K562 (cell line): Measurements from ENCODE around the gene STOX1. TPM values are rescaled to one million over a fixed set of nuclear protein-coding genes. Genes with fewer than 3 reads are reported as not detected.

Source experiments
- ATAC-seq: fragments of 200-7000 bp; cut with Tn5 transposase; 3 replicates; pipeline ENCODE4 v1.9.1; 2020; ENCODE audit warnings: moderate library complexity
- BruUV-seq: library from RNA; stranded (reverse); fragments of 400-500 nt; replicated peaks from 2 replicates; lab custom pipeline; 2021; lab: Mats Ljungman, UMichigan
- CTCF ChIA-PET: fragments of 300-600 bp; formaldehyde crosslinking; extraction: SDS; loops from one replicate; lab custom pipeline; 2021; ENCODE audit warnings: low intra/inter-chr PET ratio; lab: Yijun Ruan, JAX
- POLR2A ChIA-PET: fragments of 300-600, 350-650 bp; sonication (Branson Sonifier 250); formaldehyde crosslinking; extraction: SDS; loops from one replicate; lab custom pipeline; 2021; ENCODE audit warnings: antibody characterized with exemption, inconsistent platforms; lab: Yijun Ruan, JAX
- DNase-seq, 4 experiments: peaks; one replicate each; pipeline versions ENCODE4 v3.0.0 to v3.0.0-alpha.2; 2011 to 2018; ENCODE audit warnings: low spot score in 3 of 4, mixed read lengths in 3 of 4; ENCODE audit errors: extremely low read depth in 1 of 4
- FAIRE-seq: peaks from 2 replicates; lab custom pipeline; 2011; peaks lifted over from hg19 to GRCh38; lab: Jason Lieb, UNC
- H2AFZ ChIP-seq: 2 replicates; pipeline ENCODE4 v1.6.0; 2011; ENCODE audit warnings: low read depth, low read length, control low read depth, inconsistent platforms
- H3K27ac ChIP-seq: fragments of 200-600 bp; 3 replicates; pipeline ENCODE4 v1.8.0; 2011; ENCODE audit warnings: low read depth, mild to moderate bottlenecking, control low read depth, inconsistent platforms, low read length, moderate library complexity, mixed read lengths; ENCODE audit errors: extremely low read depth
- H3K27me3 ChIP-seq, 2 experiments: fragments of 300-600 bp in 1 of 2; 2 replicates in 1 of 2; 3 replicates in 1 of 2; pipeline versions ENCODE4 v1.6.0 to v1.8.0; 2011; ENCODE audit warnings: inconsistent platforms in 2 of 2, low read length in 2 of 2, mild to moderate bottlenecking in 1 of 2, mixed read lengths in 1 of 2, moderate library complexity in 1 of 2; ENCODE audit not compliant: control insufficient read depth in 2 of 2, insufficient read depth in 2 of 2
- H3K36me3 ChIP-seq: fragments of 300-600 bp; 3 replicates; pipeline ENCODE4 v1.8.0; 2011; ENCODE audit warnings: mild to moderate bottlenecking, low read length, inconsistent platforms; ENCODE audit not compliant: control insufficient read depth, insufficient read depth
- H3K4me1 ChIP-seq, 2 experiments: fragments of 200-600 bp in 1 of 2; replicated peaks in 1 of 2; 2 replicates in 1 of 2; 3 replicates in 1 of 2; pipeline versions ENCODE4 v1.5.1 to v1.8.0; 2011; ENCODE audit warnings: inconsistent platforms in 2 of 2, low read length in 2 of 2, mild to moderate bottlenecking in 1 of 2, mixed read lengths in 1 of 2, moderate library complexity in 1 of 2; ENCODE audit not compliant: control insufficient read depth in 2 of 2, insufficient read depth in 2 of 2
- H3K4me2 ChIP-seq: 2 replicates; pipeline ENCODE4 v1.6.1; 2011; ENCODE audit warnings: low read length, control low read depth, inconsistent platforms, mixed read lengths; ENCODE audit not compliant: insufficient read depth
- H3K4me3 ChIP-seq: fragments of 200-600 bp; sonication (generic), shearing (Covaris generic); 2 replicates; pipeline ENCODE4 v1.5.1; 2016; ENCODE audit warnings: control low read depth, inconsistent platforms
- H3K79me2 ChIP-seq: fragments of 200-600 bp; 3 replicates; pipeline ENCODE4 v1.8.0; 2011; ENCODE audit warnings: low read length, inconsistent platforms; ENCODE audit not compliant: control insufficient read depth, insufficient read depth
- H3K9ac ChIP-seq, 2 experiments: 2 replicates each; pipeline versions ENCODE4 v1.6.0 to v1.6.1; 2011; ENCODE audit warnings: low read depth in 2 of 2, low read length in 2 of 2, control low read depth in 1 of 2, inconsistent platforms in 1 of 2, mild to moderate bottlenecking in 1 of 2, mixed read lengths in 1 of 2; ENCODE audit not compliant: insufficient read depth in 1 of 2
- H3K9me1 ChIP-seq: one replicate; pipeline ENCODE4 v1.6.0; 2011; ENCODE audit warnings: inconsistent platforms, mild to moderate bottlenecking, low read length, moderate library complexity; ENCODE audit not compliant: control insufficient read depth, insufficient read depth
- H3K9me3 ChIP-seq: replicated peaks from 2 replicates; pipeline ENCODE4 v1.5.1; 2011; ENCODE audit warnings: low read depth, low read length, inconsistent platforms; ENCODE audit not compliant: control insufficient read depth, insufficient read depth
- H4K20me1 ChIP-seq: replicated peaks from 2 replicates; pipeline ENCODE4 v1.6.1; 2011; ENCODE audit warnings: low read length, inconsistent platforms, mixed read lengths; ENCODE audit not compliant: control insufficient read depth, insufficient read depth
- CEBPB ChIP-seq: fragments of 450-650 bp; IDR thresholded peaks from 2 replicates; pipeline ENCODE4 v1.6.1; 2016; ENCODE audit warnings: missing genetic modification characterization, missing compliant biosample characterization
- HDAC8 ChIP-seq: fragments of 450-650 bp; IDR thresholded peaks from 2 replicates; pipeline ENCODE4 v1.6.1; 2016; ENCODE audit warnings: mild to moderate bottlenecking, missing genetic modification characterization, moderate library complexity, missing compliant biosample characterization
- KDM5B ChIP-seq: fragments of 200-600 bp; sonication (generic); IDR thresholded peaks from 2 replicates; pipeline ENCODE4 v1.6.1; 2012; ENCODE audit warnings: low read depth, mild to moderate bottlenecking, moderate library complexity, low read length, control low read depth, inconsistent platforms; ENCODE audit not compliant: insufficient replicate concordance
- MYNN ChIP-seq, 2 experiments: sonication (generic); formaldehyde crosslinking in 1 of 2; IDR thresholded peaks; 2 replicates each; pipeline versions ENCODE4 v1.5.0 to v1.6.1; 2016 to 2020; ENCODE audit warnings: antibody characterized with exemption in 1 of 2, missing genetic modification reagents in 1 of 2
- POLR2G ChIP-seq: fragments of 200-400 bp; formaldehyde crosslinking; IDR thresholded peaks from 2 replicates; pipeline ENCODE4 v1.6.1; 2017; ENCODE audit warnings: low read depth, mild to moderate bottlenecking, antibody characterized with exemption, low read length, moderate library complexity
- WGBS: fragments of 100-300 bp; shearing (Covaris generic); methylation state at CpG from one replicate; pipeline ENCODE4 v1.1.6; 2016; ENCODE audit warnings: low coverage, mixed read lengths; ENCODE audit not compliant: insufficient coverage; ENCODE audit errors: missing lambda C conversion rate; 5-methylcytosine and 5-hydroxymethylcytosine counted together
- in situ Hi-C: fragments of 300-500 bp; cut with MboI; formaldehyde crosslinking; loops from 4 replicates; pipeline ENCODE4 v1.15.0; 2018; ENCODE audit warnings: inconsistent platforms, mixed read lengths
- intact Hi-C: fragments of 100-400 bp; cut with micrococcal nuclease; formaldehyde crosslinking; loops from 2 replicates; pipeline ENCODE4 v1.14.2; 2022
- polyA plus RNA-seq, 8 experiments: library from polyadenylated mRNA; depleted of rRNA in 4 of 8; stranded (reverse) in 5 of 8; unstranded in 3 of 8; fragments of >200 nt; fragmentation: Nextera tagmentation in 2 of 8; fragmentation: Illumina TruSeq in 1 of 8; extraction: Ambion mirVana in 2 of 8; extraction: Trizol in 1 of 8; gene quantifications; 2 replicates each; pipeline versions ENCODE4 v1.2.1 to v1.2.3, GENCODE V29; 2011 to 2014; ENCODE audit warnings: inconsistent platforms in 1 of 8, missing spikeins in 1 of 8
- total RNA-seq, 7 experiments: library from RNA; depleted of rRNA in 6 of 7; stranded (reverse); fragments of >200 nt in 6 of 7; fragmentation: Illumina TruSeq in 2 of 7; extraction: Trizol in 2 of 7; gene quantifications; 2 replicates each; pipeline versions ENCODE4 v1.2.1 to v1.2.3, GENCODE V29; 2011 to 2021; ENCODE audit warnings: low replicate concordance in 1 of 7

Gene STOX1
- total and polyA plus RNA-seq, 9 of the 15 experiments (the other 6 are each of a cell fraction or from before 2014, with no cell fraction given) = 0.09 to 0.87 (median 0.29) TPM

GRCh38 chr10:68781613-68782574 is 45.4 kb upstream of the STOX1 start:
- Histone ChIP-seq H3K4me3 (no peak overlapping the region), H3K79me2 (no peaks in the 10 kb centered on the region), H3K4me1 (no peaks in the 10 kb centered on the region), H3K9ac (no peak overlapping the region), H3K27me3 (no peaks in the 10 kb centered on the region), H3K9me3 (no peaks in the 10 kb centered on the region), H2AFZ (no peak overlapping the region), H3K36me3 (peaks cover 90% of the 10 kb centered on the region), H3K9me1 (no peaks in the 10 kb centered on the region), H3K27ac (no peak overlapping the region), H3K4me2 (no peak overlapping the region)
- BruUV-seq = TSS peak; percentile 23
- DNase-seq (no peak), FAIRE-seq (no peak), ATAC-seq (peak; percentile 22; the same call in 2 of the 3 replicates)
- POLR2A ChIA-PET = interaction anchor here (0.6 to 1.3 kb wide), 5 partner anchors 12 to 289 kb away, joined by 3 read pairs; no protein-coding TSS in a partner anchor
- CTCF ChIA-PET = no interaction called here
- TF ChIP-seq POLR2G (0 out of 2 replicates have a peak, but pooled peaks have one; percentile 24), MYNN (IDR thresholded peaks at IDR 0.05) (no peak), MYNN (CRISPR knock-in tag; IDR thresholded peaks at IDR 0.05) (no peak), CEBPB (tag) (0 out of 2 replicates have a peak, but pooled peaks have one; percentile 9), KDM5B (no peak), HDAC8 (tag) (no peak)
- TF ChIP-seq, all 486 proteins: peak for 2
- no peaks in the 10 kb centered on the region for H4K20me1 ChIP-seq
- intact Hi-C loops (no loop called here), in situ Hi-C loops (no loop called here)
- 93% methylated on average over 6 of the region's 6 CpGs for WGBS
